ENCODE measurements around the gene AP4E1. TPM values are rescaled to one million over a fixed set of nuclear protein-coding genes. Genes with fewer than 3 reads are reported as not detected.
"Not testable (repeated sequence)": the region's sequence is repeated elsewhere in the genome, so short reads cannot be mapped to it uniquely, and the experiment has no call there.

AP4E1 gene
- total and polyA plus RNA-seq, 4 experiments from 2014 or later = 3.0 to 15.2 (median 9.1) TPM

GRCh38 chr15:51024735-51025453 is 116.4 kb downstream of the AP4E1 start:
- no peak for DNase-seq
- H3K36me3 Mint-ChIP-seq = peaks cover 16 to 27% of the 10 kb centered on the region in 2 donors
- ChIA-PET CTCF (ENCODE audit: partially characterized antibody) (no interaction called here), POLR2A (ENCODE audit: partially characterized antibody) (no interaction called here)
- H3K4me3 ChIP-seq (ENCODE audit: low read length in 2 of 2) = no peak overlapping the region
- H3K4me1 ChIP-seq (ENCODE audit: insufficient read depth, low read length) = no peaks in the 10 kb centered on the region
- peak overlapping the region in 1 of 7 donors; percentile 36 for H3K27ac Mint-ChIP-seq
- no peak overlapping the region for H3K27ac ChIP-seq (ENCODE audit: low read depth, low read length)
- H3K27me3 ChIP-seq (ENCODE audit: insufficient read depth, low read length) = no peaks in the 10 kb centered on the region
- no peaks in the 10 kb centered on the region for H3K36me3 ChIP-seq (ENCODE audit: insufficient read depth, low read length)
- H3K4me1 Mint-ChIP-seq = no peaks in the 10 kb centered on the region
- H3K4me3 Mint-ChIP-seq = no peak overlapping the region
- intact Hi-C loops (cut with micrococcal nuclease) = no loop called here
- no peaks in the 10 kb centered on the region for H3K27me3 Mint-ChIP-seq
- peaks cover 0 to 9% (median 4%) of the 10 kb centered on the region in 8 donors for H3K9me3 Mint-ChIP-seq
- no peaks in the 10 kb centered on the region for H3K9me3 ChIP-seq (ENCODE audit: control insufficient read depth in 1 of 2, low read length in 2 of 2)

GRCh38 chr15:51025454-51025846 is 117.0 kb downstream of the AP4E1 start:
- Mint-ChIP-seq H3K27ac (peak overlapping the region in 1 of 7 donors; percentile 63), H3K9me3 (peaks cover 0 to 4% (median 0%) of the 10 kb centered on the region in 8 donors), H3K4me3 (no peak overlapping the region), H3K36me3 (peaks cover 16 to 24% of the 10 kb centered on the region in 2 donors), H3K27me3 (no peaks in the 10 kb centered on the region), H3K4me1 (no peaks in the 10 kb centered on the region)
- intact Hi-C loops (cut with micrococcal nuclease) = no loop called here
- Histone ChIP-seq H3K27me3 (ENCODE audit: insufficient read depth, low read length) (no peaks in the 10 kb centered on the region), H3K4me1 (ENCODE audit: insufficient read depth, low read length) (no peaks in the 10 kb centered on the region), H3K9me3 (ENCODE audit: control insufficient read depth in 1 of 2, low read length in 2 of 2) (no peaks in the 10 kb centered on the region), H3K27ac (ENCODE audit: low read depth, low read length) (no peak overlapping the region), H3K4me3 (ENCODE audit: low read length in 2 of 2) (no peak overlapping the region), H3K36me3 (ENCODE audit: insufficient read depth, low read length) (no peaks in the 10 kb centered on the region)
- ChIA-PET POLR2A (ENCODE audit: partially characterized antibody) (no interaction called here), CTCF (ENCODE audit: partially characterized antibody) (no interaction called here)
- no peak for DNase-seq

GRCh38 chr15:51030649-51031316 is 122.3 kb downstream of the AP4E1 start:
- no peak for DNase-seq
- Histone ChIP-seq H3K36me3 (ENCODE audit: insufficient read depth, low read length) (no peaks in the 10 kb centered on the region), H3K27ac (ENCODE audit: low read depth, low read length) (no peak overlapping the region), H3K9me3 (ENCODE audit: control insufficient read depth in 1 of 2, low read length in 2 of 2) (no peaks in the 10 kb centered on the region), H3K27me3 (ENCODE audit: insufficient read depth, low read length) (no peaks in the 10 kb centered on the region), H3K4me1 (ENCODE audit: insufficient read depth, low read length) (no peaks in the 10 kb centered on the region), H3K4me3 (ENCODE audit: low read length in 2 of 2) (no peak overlapping the region)
- no peaks in the 10 kb centered on the region for H3K4me1 Mint-ChIP-seq
- no peaks in the 10 kb centered on the region for H3K9me3 Mint-ChIP-seq
- peaks cover 0 to 7% of the 10 kb centered on the region in 2 donors for H3K36me3 Mint-ChIP-seq
- CTCF ChIA-PET (ENCODE audit: partially characterized antibody) = no interaction called here
- H3K4me3 Mint-ChIP-seq = no peak overlapping the region
- intact Hi-C loops (cut with micrococcal nuclease) = no loop called here
- no peaks in the 10 kb centered on the region for H3K27me3 Mint-ChIP-seq
- H3K27ac Mint-ChIP-seq = no peak overlapping the region
- POLR2A ChIA-PET (ENCODE audit: partially characterized antibody) = no interaction called here

GRCh38 chr15:51037474-51037873 is 129.0 kb downstream of the AP4E1 start:
- H3K27me3 ChIP-seq (ENCODE audit: insufficient read depth, low read length); POLR2A ChIA-PET (ENCODE audit: partially characterized antibody); CTCF ChIA-PET (ENCODE audit: partially characterized antibody); H3K4me3 ChIP-seq (ENCODE audit: low read length in 2 of 2); H3K4me3 Mint-ChIP-seq; H3K36me3 ChIP-seq (ENCODE audit: insufficient read depth, low read length); H3K27ac ChIP-seq (ENCODE audit: low read depth, low read length); DNase-seq; H3K9me3 ChIP-seq (ENCODE audit: control insufficient read depth in 1 of 2, low read length in 2 of 2); H3K4me1 Mint-ChIP-seq; H3K27me3 Mint-ChIP-seq; intact Hi-C loops (cut with micrococcal nuclease); H3K9me3 Mint-ChIP-seq; H3K36me3 Mint-ChIP-seq; H3K4me1 ChIP-seq (ENCODE audit: insufficient read depth, low read length): not testable (repeated sequence)
- H3K27ac Mint-ChIP-seq = peak overlapping the region in 1 of 7 donors; percentile 40

GRCh38 chr15:51038162-51038973 is 129.9 kb downstream of the AP4E1 start:
- CTCF ChIA-PET (ENCODE audit: partially characterized antibody) = no interaction called here
- POLR2A ChIA-PET (ENCODE audit: partially characterized antibody) = no interaction called here
- peaks cover 0 to 9% (median 2%) of the 10 kb centered on the region in 8 donors for H3K9me3 Mint-ChIP-seq

GRCh38 chr15:51038974-51039319 is 130.5 kb downstream of the AP4E1 start:
- H3K27me3 ChIP-seq (ENCODE audit: insufficient read depth, low read length) = no peaks in the 10 kb centered on the region
- Mint-ChIP-seq H3K9me3 (peaks cover 0 to 9% (median 2%) of the 10 kb centered on the region in 8 donors), H3K4me1 (no peaks in the 10 kb centered on the region), H3K27me3 (no peaks in the 10 kb centered on the region), H3K27ac (no peak overlapping the region), H3K4me3 (no peak overlapping the region), H3K36me3 (peaks cover 0 to 10% of the 10 kb centered on the region in 2 donors)
- ChIA-PET POLR2A (ENCODE audit: partially characterized antibody) (no interaction called here), CTCF (ENCODE audit: partially characterized antibody) (no interaction called here)
- no peaks in the 10 kb centered on the region for H3K36me3 ChIP-seq (ENCODE audit: insufficient read depth, low read length)
- no peak overlapping the region for H3K4me3 ChIP-seq (ENCODE audit: low read length in 2 of 2)
- no peak for DNase-seq
- no peaks in the 10 kb centered on the region for H3K4me1 ChIP-seq (ENCODE audit: insufficient read depth, low read length)
- H3K9me3 ChIP-seq (ENCODE audit: control insufficient read depth in 1 of 2, low read length in 2 of 2) = no peaks in the 10 kb centered on the region
- H3K27ac ChIP-seq (ENCODE audit: low read depth, low read length) = no peak overlapping the region
- intact Hi-C loops (cut with micrococcal nuclease) = no loop called here

More at GRCh38 chr15:51038162-51038973, 129.9 kb downstream of the AP4E1 start:
- Histone ChIP-seq H3K27ac (ENCODE audit: low read depth, low read length) (no peak overlapping the region), H3K27me3 (ENCODE audit: insufficient read depth, low read length) (no peaks in the 10 kb centered on the region), H3K9me3 (ENCODE audit: control insufficient read depth in 1 of 2, low read length in 2 of 2) (no peaks in the 10 kb centered on the region), H3K36me3 (ENCODE audit: insufficient read depth, low read length) (no peaks in the 10 kb centered on the region), H3K4me1 (ENCODE audit: insufficient read depth, low read length) (no peaks in the 10 kb centered on the region), H3K4me3 (ENCODE audit: low read length in 2 of 2) (no peak overlapping the region)
- no peaks in the 10 kb centered on the region for H3K27me3 Mint-ChIP-seq
- H3K4me1 Mint-ChIP-seq = no peaks in the 10 kb centered on the region
- peaks cover 0 to 10% of the 10 kb centered on the region in 2 donors for H3K36me3 Mint-ChIP-seq
- intact Hi-C loops (cut with micrococcal nuclease) = no loop called here
- H3K4me3 Mint-ChIP-seq = no peak overlapping the region
- H3K27ac Mint-ChIP-seq = no peak overlapping the region
- DNase-seq = no peak

GRCh38 chr15:51044037-51044727 is 135.7 kb downstream of the AP4E1 start:
- Mint-ChIP-seq H3K27ac (no peak overlapping the region), H3K9me3 (peaks cover 0 to 2% (median 0%) of the 10 kb centered on the region in 8 donors), H3K27me3 (no peaks in the 10 kb centered on the region), H3K4me1 (no peaks in the 10 kb centered on the region), H3K36me3 (no peaks in the 10 kb centered on the region), H3K4me3 (no peak overlapping the region)
- CTCF ChIA-PET (ENCODE audit: partially characterized antibody) = no interaction called here
- Histone ChIP-seq H3K4me3 (ENCODE audit: low read length in 2 of 2) (no peak overlapping the region), H3K9me3 (ENCODE audit: control insufficient read depth in 1 of 2, low read length in 2 of 2) (no peaks in the 10 kb centered on the region), H3K27me3 (ENCODE audit: insufficient read depth, low read length) (no peaks in the 10 kb centered on the region), H3K27ac (ENCODE audit: low read depth, low read length) (no peak overlapping the region), H3K4me1 (ENCODE audit: insufficient read depth, low read length) (no peaks in the 10 kb centered on the region), H3K36me3 (ENCODE audit: insufficient read depth, low read length) (no peaks in the 10 kb centered on the region)
- POLR2A ChIA-PET (ENCODE audit: partially characterized antibody) = no interaction called here
- intact Hi-C loops (cut with micrococcal nuclease) = no loop called here
- DNase-seq = no peak
